ENCODE measurements around the gene CRTC1. TPM values are rescaled to one million over a fixed set of nuclear protein-coding genes. Genes with fewer than 3 reads are reported as not detected.

The CRTC1 gene
- total and polyA plus RNA-seq, 9 of the 15 experiments (the other 6 are each of a cell fraction or from before 2014, with no cell fraction given): 0.25 to 3.8 (median 1.2) TPM; not detected in 2

DNA sequence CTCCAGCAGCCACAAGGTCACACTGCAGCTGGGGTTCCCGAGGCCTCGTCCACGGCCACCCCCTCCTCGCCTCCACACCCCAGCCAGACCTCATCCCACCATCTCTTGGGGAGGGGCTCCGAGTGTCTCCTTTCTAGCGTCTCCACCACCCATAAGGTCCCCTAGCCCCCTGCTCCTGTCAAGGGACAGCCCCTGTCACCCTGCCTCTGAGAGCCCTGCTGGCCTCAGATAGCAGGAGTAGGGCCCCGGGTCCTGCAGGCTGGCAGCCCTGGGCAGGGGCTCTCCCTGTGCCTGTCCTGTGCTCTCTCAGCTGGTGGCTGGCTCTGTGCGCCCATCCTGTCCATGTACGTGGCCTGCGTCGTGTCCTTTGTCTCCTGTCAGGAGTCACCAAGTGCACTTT lies 90.6 kb downstream of the CRTC1 start:
- Histone ChIP-seq H3K9me1 (ENCODE audit: control insufficient read depth, insufficient read depth, low read length) (no peaks in the 10 kb centered on the region), H3K36me3 (ENCODE audit: control insufficient read depth, insufficient read depth, low read length) (no peaks in the 10 kb centered on the region), H3K79me2 (ENCODE audit: control insufficient read depth, insufficient read depth, low read length) (no peaks in the 10 kb centered on the region), H3K4me2 (ENCODE audit: insufficient read depth, low read length) (no peak overlapping the region), H3K9me3 (replicated peaks; ENCODE audit: control insufficient read depth, insufficient read depth, low read depth, low read length) (no peaks in the 10 kb centered on the region; the same call in 1 of the 2 replicates), H2AFZ (ENCODE audit: low read depth, low read length) (no peak overlapping the region), H4K20me1 (replicated peaks; ENCODE audit: control insufficient read depth, insufficient read depth, low read length) (peaks cover 17% of the 10 kb centered on the region), H3K27me3 (ENCODE audit: control insufficient read depth in 2 of 2, insufficient read depth in 2 of 2, low read length in 2 of 2) (peaks cover 18 to 58% of the 10 kb centered on the region in 2 experiments; a peak in 4 of 5 replicates), H3K4me1 (replicated peaks in 1 of 2; ENCODE audit: control insufficient read depth in 2 of 2, insufficient read depth in 2 of 2, low read length in 2 of 2) (peaks cover 0 to 65% of the 10 kb centered on the region in 2 experiments; a peak in 3 of 5 replicates), H3K9ac (ENCODE audit: insufficient read depth in 1 of 2, low read depth in 2 of 2, low read length in 2 of 2) (no peak overlapping the region), H3K4me3 (no peak overlapping the region), H3K27ac (ENCODE audit: extremely low read depth, low read depth, low read length) (no peak overlapping the region)
- no peak for TF ChIP-seq ZSCAN32 (CRISPR knock-in tag; IDR thresholded peaks at IDR 0.05)
- no peak for TF ChIP-seq MAZ (CRISPR knock-in tag; conservative IDR thresholded peaks at IDR 0.05 in 1 of 2, IDR thresholded peaks at IDR 0.05 in 1 of 2)
- TF ChIP-seq, protein P1, sequence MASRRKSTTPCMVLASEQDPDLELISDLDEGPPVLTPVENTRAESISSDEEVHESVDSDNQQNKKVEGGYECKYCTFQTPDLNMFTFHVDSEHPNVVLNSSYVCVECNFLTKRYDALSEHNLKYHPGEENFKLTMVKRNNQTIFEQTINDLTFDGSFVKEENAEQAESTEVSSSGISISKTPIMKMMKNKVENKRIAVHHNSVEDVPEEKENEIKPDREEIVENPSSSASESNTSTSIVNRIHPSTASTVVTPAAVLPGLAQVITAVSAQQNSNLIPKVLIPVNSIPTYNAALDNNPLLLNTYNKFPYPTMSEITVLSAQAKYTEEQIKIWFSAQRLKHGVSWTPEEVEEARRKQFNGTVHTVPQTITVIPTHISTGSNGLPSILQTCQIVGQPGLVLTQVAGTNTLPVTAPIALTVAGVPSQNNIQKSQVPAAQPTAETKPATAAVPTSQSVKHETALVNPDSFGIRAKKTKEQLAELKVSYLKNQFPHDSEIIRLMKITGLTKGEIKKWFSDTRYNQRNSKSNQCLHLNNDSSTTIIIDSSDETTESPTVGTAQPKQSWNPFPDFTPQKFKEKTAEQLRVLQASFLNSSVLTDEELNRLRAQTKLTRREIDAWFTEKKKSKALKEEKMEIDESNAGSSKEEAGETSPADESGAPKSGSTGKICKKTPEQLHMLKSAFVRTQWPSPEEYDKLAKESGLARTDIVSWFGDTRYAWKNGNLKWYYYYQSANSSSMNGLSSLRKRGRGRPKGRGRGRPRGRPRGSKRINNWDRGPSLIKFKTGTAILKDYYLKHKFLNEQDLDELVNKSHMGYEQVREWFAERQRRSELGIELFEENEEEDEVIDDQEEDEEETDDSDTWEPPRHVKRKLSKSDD (conservative IDR thresholded peaks at IDR 0.05; ENCODE audit: low read length): no peak
- no peak for TF ChIP-seq ZNF584 (CRISPR knock-in tag; IDR thresholded peaks at IDR 0.05; ENCODE audit: low read depth)
- no peak for TF ChIP-seq ELF1 (tag; IDR thresholded peaks at IDR 0.05)
- TF ChIP-seq SLC30A9 (CRISPR knock-in tag; IDR thresholded peaks at IDR 0.05): no peak
- TF ChIP-seq GABPB2 (CRISPR knock-in tag; conservative IDR thresholded peaks at IDR 0.05): no peak
- no peak for TF ChIP-seq SMARCE1 (IDR thresholded peaks at IDR 0.05)
- no peak for TF ChIP-seq RBM25 (IDR thresholded peaks at IDR 0.05; ENCODE audit: low read depth, low read length, severe bottlenecking)
- TF ChIP-seq EZH2 (IDR thresholded peaks at IDR 0.05; ENCODE audit: borderline replicate concordance, low read depth, low read length): no peak
- no peak for TF ChIP-seq ZNF57 (CRISPR knock-in tag; IDR thresholded peaks at IDR 0.05)
- WGBS (ENCODE audit: insufficient coverage, low coverage, missing lambda C conversion rate): 24% methylated on average over 8 of the region's 11 CpGs
- in situ Hi-C loops (cut with MboI) (no loop called here), intact Hi-C loops (cut with micrococcal nuclease) (loop anchor here (5.0 kb wide), 2 partner anchors 93 to 213 kb away; no protein-coding TSS in a partner anchor)
- DNase-seq (ENCODE audit: extremely low read depth in 1 of 4, low spot score in 3 of 4) (no peak), ATAC-seq (no peak), FAIRE-seq (no peak)
- CTCF ChIA-PET (ENCODE audit: low intra/inter-chr PET ratio): no interaction called here
- POLR2A ChIA-PET: interaction anchor here (0.6 kb wide), 1 partner anchor 10 kb away, joined by 3 read pairs; no protein-coding TSS in a partner anchor
- no TSS peak for BruUV-seq (replicated peaks)

Measured in K562 (cell line).